ENCODE results near the gene JUP.
"Not testable (repeated sequence)": the region's sequence is repeated elsewhere in the genome, so short reads cannot be mapped to it uniquely, and the experiment has no call there.

Gene JUP

GRCh38 chr17:41777157-41777573, 9.3 kb downstream of the JUP start:
- Histone ChIP-seq H3K27ac (ENCODE audit: low read length) (no peak overlapping the region), H3K9me3 (replicated peaks; ENCODE audit: insufficient read depth, low read length) (no peaks in the 10 kb centered on the region), H4K20me1 (ENCODE audit: insufficient read depth, low read length) (no peaks in the 10 kb centered on the region), H2AFZ (ENCODE audit: low read length) (no peak overlapping the region), H3K36me3 (replicated peaks; ENCODE audit: insufficient read depth, low read length) (no peaks in the 10 kb centered on the region), H3K9ac (ENCODE audit: low read length) (no peak overlapping the region), H3K4me3 (ENCODE audit: low read length) (no peak overlapping the region), H3K79me2 (ENCODE audit: low read length) (no peaks in the 10 kb centered on the region), H3F3A (ENCODE audit: insufficient read depth, low read length) (no peaks in the 10 kb centered on the region), H3K4me2 (ENCODE audit: low read depth, low read length) (no peak overlapping the region), H3K9me2 (replicated peaks; ENCODE audit: insufficient read depth, low read length) (no peaks in the 10 kb centered on the region), H3K27me3 (replicated peaks; ENCODE audit: insufficient read depth, low read length) (no peaks in the 10 kb centered on the region), H3K4me1 (ENCODE audit: low read length) (no peaks in the 10 kb centered on the region)
- TF ChIP-seq EZH2 (optimal IDR thresholded peaks at IDR 0.05; ENCODE audit: low read depth, low read length) = no peak
- DNase-seq = no peak

GRCh38 chr17:41776262-41776900, 10.1 kb downstream of the JUP start:
- H3K4me3 ChIP-seq (ENCODE audit: low read length); H3K79me2 ChIP-seq (ENCODE audit: low read length); H3K27me3 ChIP-seq (replicated peaks; ENCODE audit: insufficient read depth, low read length): not testable (repeated sequence)

GRCh38 chr17:41775394-41776226, 10.9 kb downstream of the JUP start:
- no peak overlapping the region for H3K9ac ChIP-seq (ENCODE audit: low read length)
- no peak overlapping the region for H3K4me2 ChIP-seq (ENCODE audit: low read depth, low read length)
- H3K36me3 ChIP-seq (replicated peaks; ENCODE audit: insufficient read depth, low read length) = no peaks in the 10 kb centered on the region
- H3K79me2 ChIP-seq (ENCODE audit: low read length) = no peaks in the 10 kb centered on the region
- no peaks in the 10 kb centered on the region for H3K27me3 ChIP-seq (replicated peaks; ENCODE audit: insufficient read depth, low read length)
- H2AFZ ChIP-seq (ENCODE audit: low read length) = no peak overlapping the region
- H3K9me2 ChIP-seq (replicated peaks; ENCODE audit: insufficient read depth, low read length) = no peaks in the 10 kb centered on the region
- H3K4me3 ChIP-seq (ENCODE audit: low read length) = no peak overlapping the region
- no peaks in the 10 kb centered on the region for H3K9me3 ChIP-seq (replicated peaks; ENCODE audit: insufficient read depth, low read length)
- TF ChIP-seq EZH2 (optimal IDR thresholded peaks at IDR 0.05; ENCODE audit: low read depth, low read length) = no peak
- no peak for TF ChIP-seq CTCF (IDR thresholded peaks at IDR 0.05; ENCODE audit: low read length)
- TF ChIP-seq EZH2phosphoT487 (IDR thresholded peaks at IDR 0.05; ENCODE audit: low read length) = no peak
- H3K27ac ChIP-seq (ENCODE audit: low read length) = no peak overlapping the region
- no peaks in the 10 kb centered on the region for H4K20me1 ChIP-seq (ENCODE audit: insufficient read depth, low read length)
- H3F3A ChIP-seq (ENCODE audit: insufficient read depth, low read length) = no peaks in the 10 kb centered on the region
- H3K4me1 ChIP-seq (ENCODE audit: low read length) = no peaks in the 10 kb centered on the region
- DNase-seq = no peak

More at GRCh38 chr17:41776262-41776900, 10.1 kb downstream of the JUP start:
- not testable (repeated sequence) for H3F3A ChIP-seq (ENCODE audit: insufficient read depth, low read length); H2AFZ ChIP-seq (ENCODE audit: low read length); H4K20me1 ChIP-seq (ENCODE audit: insufficient read depth, low read length); DNase-seq; H3K4me2 ChIP-seq (ENCODE audit: low read depth, low read length); H3K36me3 ChIP-seq (replicated peaks; ENCODE audit: insufficient read depth, low read length); H3K4me1 ChIP-seq (ENCODE audit: low read length); H3K9me2 ChIP-seq (replicated peaks; ENCODE audit: insufficient read depth, low read length); H3K27ac ChIP-seq (ENCODE audit: low read length); H3K9me3 ChIP-seq (replicated peaks; ENCODE audit: insufficient read depth, low read length); H3K9ac ChIP-seq (ENCODE audit: low read length)

- Histone ChIP-seq H3K4me2 (ENCODE audit: low read depth, low read length) (no peak overlapping the region), H3K27me3 (replicated peaks; ENCODE audit: insufficient read depth, low read length) (no peaks in the 10 kb centered on the region), H3K27ac (ENCODE audit: low read length) (no peak overlapping the region), H3F3A (ENCODE audit: insufficient read depth, low read length) (no peaks in the 10 kb centered on the region), H2AFZ (ENCODE audit: low read length) (no peak overlapping the region), H3K9me3 (replicated peaks; ENCODE audit: insufficient read depth, low read length) (no peaks in the 10 kb centered on the region), H4K20me1 (ENCODE audit: insufficient read depth, low read length) (no peaks in the 10 kb centered on the region), H3K9me2 (replicated peaks; ENCODE audit: insufficient read depth, low read length) (no peaks in the 10 kb centered on the region), H3K4me3 (ENCODE audit: low read length) (no peak overlapping the region), H3K79me2 (ENCODE audit: low read length) (no peaks in the 10 kb centered on the region), H3K9ac (ENCODE audit: low read length) (no peak overlapping the region), H3K4me1 (ENCODE audit: low read length) (no peaks in the 10 kb centered on the region), H3K36me3 (replicated peaks; ENCODE audit: insufficient read depth, low read length) (no peaks in the 10 kb centered on the region)
- TF ChIP-seq EZH2phosphoT487 (IDR thresholded peaks at IDR 0.05; ENCODE audit: low read length) (no peak), EZH2 (optimal IDR thresholded peaks at IDR 0.05; ENCODE audit: low read depth, low read length) (no peak), CTCF (IDR thresholded peaks at IDR 0.05; ENCODE audit: low read length) (no peak)
- no peak for DNase-seq
These were observed 12.7 kb downstream of the JUP start for GRCh38 chr17:41773731-41774193.
